Measurements from ENCODE around the gene CCM2.
"Not testable (repeated sequence)": the region's sequence is repeated elsewhere in the genome, so short reads cannot be mapped to it uniquely, and the experiment has no call there.

The CCM2 gene

GRCh38 chr7:45106820-45107219 is 106.8 kb downstream of the CCM2 start:
- no peak overlapping the region for H3K27ac ChIP-seq
- no peak for TF ChIP-seq CTCF (conservative IDR thresholded peaks at IDR 0.05)

- H3K27ac ChIP-seq, result no peak overlapping the region
- TF ChIP-seq CTCF (conservative IDR thresholded peaks at IDR 0.05), result no peak
These were observed 107.4 kb downstream of the CCM2 start for GRCh38 chr7:45107356-45107755.

GRCh38 chr7:45108863-45109262 is 108.9 kb downstream of the CCM2 start:
- no peak overlapping the region; the same call in 1 of the 2 replicates for H3K27ac ChIP-seq
- TF ChIP-seq CTCF (conservative IDR thresholded peaks at IDR 0.05), result no peak

GRCh38 chr7:45111298-45112223 is 111.6 kb downstream of the CCM2 start, which contains the start of gene TBRG4:
Gene TBRG4, minus strand, starts transcription at chr7:45111697. Its CDS starts 2,460 bp downstream, at chr7:45109237.
- TF ChIP-seq CTCF (conservative IDR thresholded peaks at IDR 0.05), result peak; percentile 68
- H3K27ac ChIP-seq, result peak within 1 kb of the TSS; percentile 93

- H3K27ac ChIP-seq, result peak overlapping the region; percentile 93
- TF ChIP-seq CTCF (conservative IDR thresholded peaks at IDR 0.05), result no peak
These were observed 112.6 kb downstream of the CCM2 start for GRCh38 chr7:45112648-45113047.

GRCh38 chr7:45114257-45114656 is 114.3 kb downstream of the CCM2 start:
- not testable (repeated sequence) for H3K27ac ChIP-seq

GRCh38 chr7:45114926-45115325 is 114.9 kb downstream of the CCM2 start:
- no peak overlapping the region for H3K27ac ChIP-seq
- no peak for TF ChIP-seq CTCF (conservative IDR thresholded peaks at IDR 0.05)

GRCh38 chr7:45116048-45116447 is 116.0 kb downstream of the CCM2 start:
- peak overlapping the region; percentile 32 for H3K27ac ChIP-seq
- no peak for TF ChIP-seq CTCF (conservative IDR thresholded peaks at IDR 0.05)

All from VCaP (cell line).